MV-4-11 (cell line): ENCODE measurements around the gene EHHADH.

ENCODE experiments used
- DNase-seq: peaks from one replicate; lab custom pipeline; 2025; lab: John Stamatoyannopoulos, UW

EHHADH gene

GRCh38 chr3:185144784-185145183 lies 109.1 kb downstream of the EHHADH start:
- DNase-seq, result no peak
